Measurements from ENCODE around the gene SRPX.

SRPX gene, protein sequence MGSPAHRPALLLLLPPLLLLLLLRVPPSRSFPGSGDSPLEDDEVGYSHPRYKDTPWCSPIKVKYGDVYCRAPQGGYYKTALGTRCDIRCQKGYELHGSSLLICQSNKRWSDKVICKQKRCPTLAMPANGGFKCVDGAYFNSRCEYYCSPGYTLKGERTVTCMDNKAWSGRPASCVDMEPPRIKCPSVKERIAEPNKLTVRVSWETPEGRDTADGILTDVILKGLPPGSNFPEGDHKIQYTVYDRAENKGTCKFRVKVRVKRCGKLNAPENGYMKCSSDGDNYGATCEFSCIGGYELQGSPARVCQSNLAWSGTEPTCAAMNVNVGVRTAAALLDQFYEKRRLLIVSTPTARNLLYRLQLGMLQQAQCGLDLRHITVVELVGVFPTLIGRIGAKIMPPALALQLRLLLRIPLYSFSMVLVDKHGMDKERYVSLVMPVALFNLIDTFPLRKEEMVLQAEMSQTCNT

GRCh38 chrX:38220415-38221390, at the start of gene SRPX:
SRPX (minus strand) TSS chrX:38220871; CDS start chrX:38220792, 79 bp downstream.
- DNase-seq: no peak

GRCh38 chrX:38268011-38268410, 47.3 kb upstream of the SRPX start:
- no peak for DNase-seq

DNA sequence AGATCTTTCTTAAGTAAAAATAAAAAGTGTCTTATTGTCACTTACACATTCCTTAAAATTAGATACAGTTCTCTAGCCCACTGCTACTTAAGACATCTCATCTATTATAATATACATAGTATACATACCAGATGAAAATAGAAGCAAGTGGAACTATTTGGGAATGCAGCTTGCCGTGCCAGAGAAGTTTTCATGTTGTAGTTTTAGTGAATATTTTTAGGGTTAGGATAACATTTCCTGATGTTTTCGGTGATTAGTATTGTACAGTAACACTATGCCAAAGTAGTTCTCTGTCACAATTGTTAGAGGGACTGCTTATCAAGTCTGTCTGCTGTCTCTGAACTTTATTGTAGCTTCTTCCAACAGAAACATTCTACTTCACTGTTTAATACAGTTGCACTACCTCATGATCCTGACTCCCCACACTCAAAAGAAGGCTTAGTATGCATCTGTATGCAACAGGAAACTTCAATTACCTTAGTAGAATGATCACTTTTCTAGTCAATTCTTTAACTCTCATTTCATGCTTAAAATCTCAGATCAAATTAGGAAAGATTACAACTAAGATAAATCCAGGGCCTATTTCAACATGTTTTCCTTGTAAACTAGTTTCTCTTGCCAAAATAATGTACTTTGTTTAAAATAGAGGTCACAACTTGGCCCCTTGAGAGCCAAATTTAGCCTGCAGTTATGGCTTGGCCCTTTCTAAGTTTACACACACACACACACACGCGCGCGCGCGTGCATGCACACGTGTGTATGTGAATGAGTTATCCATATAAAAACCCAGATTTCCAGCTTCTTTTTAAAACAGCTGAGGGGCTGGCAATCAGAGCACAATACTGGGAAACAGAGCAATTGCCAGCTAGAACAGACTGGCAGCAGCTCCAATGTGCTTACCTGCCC, 42.3 kb upstream of the SRPX start:
- DNase-seq: no peak

DNA sequence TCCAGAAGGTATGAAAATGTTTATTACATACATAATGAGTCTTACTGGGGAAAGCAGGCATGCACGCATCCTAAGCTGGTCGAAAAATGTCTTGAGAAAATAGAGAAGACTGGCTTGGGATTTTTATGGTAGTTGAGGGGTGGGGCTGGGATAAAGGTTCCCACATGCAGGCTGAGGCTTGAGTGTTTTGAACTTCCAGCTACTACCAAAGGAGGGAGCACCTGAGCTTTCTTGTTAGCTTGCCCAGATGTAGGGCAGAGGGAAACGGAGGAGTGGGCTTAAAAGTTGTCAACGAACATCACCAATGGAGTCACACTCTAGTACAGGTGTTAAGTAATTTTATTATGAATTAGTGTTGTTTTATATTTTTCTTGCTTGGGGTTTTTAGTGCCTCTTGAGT, 39.6 kb upstream of the SRPX start:
- DNase-seq: no peak

- no peak for DNase-seq
These were observed 35.3 kb upstream of the SRPX start for GRCh38 chrX:38256019-38256418.

DNA sequence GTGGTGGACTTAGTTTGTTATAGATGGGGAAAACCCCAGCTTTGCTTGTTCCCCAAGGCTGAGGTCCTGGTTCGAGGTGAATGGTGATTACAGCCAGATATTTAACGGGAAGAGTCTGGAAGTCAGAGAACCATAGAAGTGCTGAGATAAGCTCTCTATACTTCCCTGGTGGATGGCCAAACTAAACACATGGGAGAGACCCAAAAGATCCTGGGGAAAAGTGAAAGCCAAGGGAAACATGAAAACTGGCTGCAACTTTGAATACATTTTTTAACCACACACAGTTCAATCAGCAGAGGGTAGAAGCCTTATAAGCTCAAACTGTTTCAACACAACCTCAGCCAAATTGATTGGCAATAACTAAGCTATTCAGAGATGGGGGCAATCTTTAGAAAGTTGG, 29.3 kb upstream of the SRPX start:
- no peak for DNase-seq

DNA sequence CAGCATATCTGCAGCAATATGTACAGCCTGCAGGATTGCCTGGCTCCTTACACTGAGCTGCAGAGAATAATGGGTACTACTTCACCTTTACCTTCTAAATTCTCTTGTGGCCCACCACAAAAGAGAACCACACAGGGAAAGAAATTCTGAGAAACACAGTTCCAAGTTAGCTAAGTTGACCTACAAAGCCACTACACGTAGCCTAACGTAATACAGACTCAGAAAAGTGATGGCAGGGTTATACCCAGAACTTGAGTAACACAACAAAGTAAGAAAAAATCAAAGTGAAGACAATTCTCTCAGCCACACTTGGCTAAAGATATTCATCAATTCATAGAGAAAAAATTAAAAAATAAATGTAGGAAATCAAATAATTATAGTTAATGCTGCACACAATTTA, 26.4 kb upstream of the SRPX start:
- DNase-seq: no peak

DNA sequence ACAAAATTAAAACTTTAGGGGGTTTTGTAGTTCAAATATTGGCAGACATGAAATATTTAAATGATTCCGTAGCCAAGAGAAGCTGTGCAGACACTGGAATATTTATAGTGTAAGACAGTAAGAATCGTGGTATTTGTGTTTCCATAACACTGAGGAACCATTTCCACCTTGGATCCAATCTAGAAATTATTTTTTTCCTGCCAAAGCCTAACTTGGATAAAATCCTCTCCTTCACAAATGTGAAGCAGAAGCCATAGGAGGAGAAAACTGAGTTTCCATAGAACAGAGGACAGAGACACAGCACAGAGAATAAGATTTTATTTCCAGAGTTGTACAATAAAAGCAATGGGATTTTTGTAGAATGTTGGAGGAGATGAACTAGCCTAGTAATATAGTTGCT, 19.9 kb upstream of the SRPX start:
- no peak for DNase-seq

- no peak for DNase-seq
These were observed 16.4 kb upstream of the SRPX start for GRCh38 chrX:38236901-38237615.

GRCh38 chrX:38233891-38234667, 13.4 kb upstream of the SRPX start:
- DNase-seq: no peak

DNA sequence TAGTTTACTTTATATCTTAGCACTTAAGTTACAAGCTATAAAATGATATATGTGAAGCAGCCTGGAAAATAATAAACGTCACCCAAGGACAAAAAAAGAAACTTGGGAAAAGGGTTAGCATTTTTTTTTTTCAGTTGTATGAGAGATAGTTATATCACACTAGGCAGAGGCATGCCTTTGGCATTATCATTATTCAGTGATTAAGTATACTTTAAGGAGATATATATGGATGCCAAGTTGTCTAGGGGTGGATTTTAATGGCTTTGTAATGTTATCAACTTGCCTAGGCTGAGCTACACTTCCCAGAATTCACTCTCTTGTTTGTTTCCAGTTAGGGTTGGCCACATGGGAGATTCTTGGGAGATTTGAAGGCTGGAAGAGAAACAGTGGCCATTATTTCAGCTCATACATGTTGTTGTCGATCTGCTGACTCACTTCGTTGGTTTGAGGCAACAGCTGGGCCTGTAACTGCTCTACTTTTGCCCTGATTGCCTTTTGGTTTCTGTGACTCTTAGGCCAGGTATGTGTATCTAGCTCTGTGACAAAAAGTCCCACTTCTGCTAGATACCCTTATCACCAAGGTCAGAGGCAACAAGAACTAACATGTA, 11.5 kb upstream of the SRPX start:
- no peak for DNase-seq

DNA sequence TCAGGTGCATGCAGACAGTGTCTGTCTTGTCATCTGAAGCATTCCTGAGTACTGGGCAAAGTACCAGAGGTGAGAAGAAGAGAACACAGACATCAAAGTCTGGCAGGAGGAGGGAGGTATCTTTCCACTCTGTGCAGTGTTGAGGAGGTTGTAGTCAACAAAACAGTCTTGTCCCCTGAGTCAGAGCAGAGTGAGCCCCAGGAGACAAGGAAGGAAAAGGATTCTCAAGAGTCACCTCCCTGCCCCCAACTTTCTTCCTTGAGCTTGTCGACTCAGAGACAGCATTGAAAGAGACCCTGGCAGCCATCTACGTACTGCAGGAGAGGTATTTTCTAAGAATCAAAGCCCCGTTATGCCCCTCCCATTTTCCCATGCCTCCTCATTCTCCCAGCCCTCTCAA, 4.4 kb upstream of the SRPX start:
- DNase-seq: no peak

GRCh38 chrX:38224160-38224559, 3.5 kb upstream of the SRPX start:
- no peak for DNase-seq

- DNase-seq: no peak
These were observed 789 bp upstream of the SRPX start for GRCh38 chrX:38221391-38221929.

DNA sequence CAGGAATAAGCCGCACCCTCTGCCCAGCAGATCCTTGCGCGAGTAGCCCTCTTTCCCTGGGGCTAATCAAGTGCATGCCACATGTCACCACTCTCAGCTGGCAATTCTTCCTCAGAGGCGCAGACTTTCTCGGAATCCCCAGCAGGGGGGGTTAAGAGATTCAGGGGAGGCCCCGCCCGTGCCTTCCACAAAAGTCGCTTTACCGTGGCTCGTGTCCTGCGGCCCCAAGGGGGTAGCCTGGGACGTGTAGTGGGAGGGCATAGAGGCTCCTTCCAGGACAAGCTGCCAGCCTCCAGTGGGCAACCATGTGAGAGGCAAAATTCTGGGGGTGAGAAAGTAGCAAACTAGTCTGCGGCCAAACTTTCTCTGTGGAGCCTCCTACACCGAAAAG, 652 bp downstream of the SRPX start:
- DNase-seq: no peak

- no peak for DNase-seq
These were observed 4.0 kb downstream of the SRPX start for GRCh38 chrX:38216642-38217041.

- no peak for DNase-seq
These were observed 5.8 kb downstream of the SRPX start for GRCh38 chrX:38214551-38215531.

GRCh38 chrX:38214044-38214443, 6.6 kb downstream of the SRPX start:
- DNase-seq: no peak
